Activated CD4-positive, alpha-beta T cell treated with anti-CD3 and anti-CD28 coated beads, Interleukin-2, amount 10 ng/mL, durations not matched to agents 7 days and 5 days (primary cell): Measurements from ENCODE around the gene MAP3K7. TPM values are rescaled to one million over a fixed set of nuclear protein-coding genes. Genes with fewer than 3 reads are reported as not detected.

Experiments
- CTCF ChIA-PET: fragments of 350-600 bp; sonication (Branson Sonifier 250); formaldehyde crosslinking; loops from one replicate; lab custom pipeline; 2021; ENCODE audit warnings: antibody characterized with exemption; lab: Charles Lee
- POLR2A ChIA-PET: fragments of 350-600 bp; sonication (Branson Sonifier 250); formaldehyde crosslinking; loops from one replicate; lab custom pipeline; 2021; ENCODE audit warnings: antibody characterized with exemption; lab: Charles Lee
- DNase-seq: peaks from one replicate; pipeline ENCODE4 v3.0.0-alpha.2; 2020
- H3K27ac Mint-ChIP-seq: one replicate; pipeline ENCODE4 v1.8.0; 2021; ENCODE audit warnings: mild to moderate bottlenecking, moderate library complexity, mixed read lengths
- H3K27me3 Mint-ChIP-seq: one replicate; pipeline ENCODE4 v1.8.0; 2021; ENCODE audit warnings: mixed read lengths
- H3K36me3 Mint-ChIP-seq: one replicate; pipeline ENCODE4 v1.8.0; 2021; ENCODE audit warnings: low read depth, mixed read lengths
- H3K4me1 Mint-ChIP-seq: one replicate; pipeline ENCODE4 v1.8.0; 2021; ENCODE audit warnings: mixed read lengths
- H3K4me3 Mint-ChIP-seq: one replicate; pipeline ENCODE4 v1.8.0; 2021; ENCODE audit warnings: mild to moderate bottlenecking, moderate library complexity, mixed read lengths
- H3K9me3 Mint-ChIP-seq: one replicate; pipeline ENCODE4 v1.8.0; 2021; ENCODE audit warnings: mixed read lengths
- total RNA-seq, 2 experiments: library from RNA; stranded (reverse); gene quantifications; one replicate each; pipeline ENCODE4 v1.2.3, GENCODE V29; 2021

Gene MAP3K7
- total RNA-seq, 2 experiments from 2014 or later, result 29.1 to 35.2 TPM

GRCh38 chr6:90598192-90598951 is 11.5 kb upstream of the MAP3K7 start:
- H3K4me1 Mint-ChIP-seq, result no peaks in the 10 kb centered on the region
- H3K9me3 Mint-ChIP-seq, result no peaks in the 10 kb centered on the region
- H3K27ac Mint-ChIP-seq, result no peak overlapping the region
- DNase-seq, result no peak
- H3K4me3 Mint-ChIP-seq, result no peak overlapping the region
- ChIA-PET POLR2A (no interaction called here), CTCF (no interaction called here)
- peaks cover 68% of the 10 kb centered on the region for H3K27me3 Mint-ChIP-seq
- no peaks in the 10 kb centered on the region for H3K36me3 Mint-ChIP-seq

- POLR2A ChIA-PET, result no interaction called here
Measured at GRCh38 chr6:90596967-90597539, 10.2 kb upstream of the MAP3K7 start.

GRCh38 chr6:90595854-90596253 is 9.0 kb upstream of the MAP3K7 start:
- Mint-ChIP-seq H3K9me3 (no peaks in the 10 kb centered on the region), H3K4me3 (no peak overlapping the region), H3K27me3 (peaks cover 61% of the 10 kb centered on the region), H3K27ac (no peak overlapping the region), H3K36me3 (no peaks in the 10 kb centered on the region), H3K4me1 (no peaks in the 10 kb centered on the region)
- CTCF ChIA-PET, result interaction anchor here (2.3 kb wide), 1 partner anchor 8 kb away, joined by 7 read pairs; no protein-coding TSS in a partner anchor
- POLR2A ChIA-PET, result no interaction called here
- no peak for DNase-seq

More at GRCh38 chr6:90596967-90597539, 10.2 kb upstream of the MAP3K7 start:
- no peak for DNase-seq
- Mint-ChIP-seq H3K27ac (no peak overlapping the region), H3K9me3 (no peaks in the 10 kb centered on the region), H3K4me1 (no peaks in the 10 kb centered on the region), H3K36me3 (no peaks in the 10 kb centered on the region), H3K27me3 (peaks cover 64% of the 10 kb centered on the region), H3K4me3 (no peak overlapping the region)
- CTCF ChIA-PET, result no interaction called here

GRCh38 chr6:90586546-90586835 is 381 bp downstream of the MAP3K7 start:
- DNase-seq, result no peak
- H3K4me1 Mint-ChIP-seq, result peaks cover 43% of the 10 kb centered on the region
- H3K36me3 Mint-ChIP-seq, result no peaks in the 10 kb centered on the region
- peak overlapping the region; percentile 98 for H3K27ac Mint-ChIP-seq
- ChIA-PET CTCF (no interaction called here), POLR2A (no interaction called here)
- peak overlapping the region; percentile 88 for H3K4me3 Mint-ChIP-seq
- H3K27me3 Mint-ChIP-seq, result peaks cover 23% of the 10 kb centered on the region
- no peaks in the 10 kb centered on the region for H3K9me3 Mint-ChIP-seq

- Mint-ChIP-seq H3K4me3 (peak overlapping the region; percentile 88), H3K27ac (no peak overlapping the region), H3K36me3 (no peaks in the 10 kb centered on the region), H3K4me1 (peaks cover 43% of the 10 kb centered on the region), H3K9me3 (no peaks in the 10 kb centered on the region), H3K27me3 (peaks cover 18% of the 10 kb centered on the region)
- no peak for DNase-seq
- CTCF ChIA-PET, result no interaction called here
- POLR2A ChIA-PET, result no interaction called here
Measured at GRCh38 chr6:90584636-90585255, 2.1 kb downstream of the MAP3K7 start.

- POLR2A ChIA-PET, result no interaction called here
- Mint-ChIP-seq H3K4me3 (peak overlapping the region; percentile 12), H3K27me3 (peaks cover 12% of the 10 kb centered on the region), H3K4me1 (peaks cover 43% of the 10 kb centered on the region), H3K27ac (peak overlapping the region; percentile 27), H3K9me3 (no peaks in the 10 kb centered on the region), H3K36me3 (no peaks in the 10 kb centered on the region)
- no peak for DNase-seq
- CTCF ChIA-PET, result interaction anchor here (1.0 kb wide), 1 partner anchor 10 kb away, joined by 3 read pairs; no protein-coding TSS in a partner anchor
Measured at GRCh38 chr6:90583836-90584481, 2.9 kb downstream of the MAP3K7 start.

GRCh38 chr6:90583179-90583835 is 3.6 kb downstream of the MAP3K7 start:
- Mint-ChIP-seq H3K4me1 (peaks cover 43% of the 10 kb centered on the region), H3K9me3 (no peaks in the 10 kb centered on the region), H3K36me3 (no peaks in the 10 kb centered on the region), H3K4me3 (no peak overlapping the region), H3K27me3 (peaks cover 5% of the 10 kb centered on the region), H3K27ac (no peak overlapping the region)
- DNase-seq, result no peak
- ChIA-PET CTCF (interaction anchor here (0.6 to 1.0 kb wide), 2 partner anchors 9 to 121 kb away, joined by 3 read pairs; no protein-coding TSS in a partner anchor), POLR2A (no interaction called here)

- POLR2A ChIA-PET, result no interaction called here
- no peaks in the 10 kb centered on the region for H3K9me3 Mint-ChIP-seq
- DNase-seq, result no peak
- no peak overlapping the region for H3K27ac Mint-ChIP-seq
- no peaks in the 10 kb centered on the region for H3K36me3 Mint-ChIP-seq
- H3K4me3 Mint-ChIP-seq, result no peak overlapping the region
- CTCF ChIA-PET, result interaction anchor here (1.3 kb wide), 1 partner anchor 12 kb away, joined by 3 read pairs; no protein-coding TSS in a partner anchor
- H3K4me1 Mint-ChIP-seq, result peaks cover 31% of the 10 kb centered on the region
- no peaks in the 10 kb centered on the region for H3K27me3 Mint-ChIP-seq
Measured at GRCh38 chr6:90581146-90581545, 5.7 kb downstream of the MAP3K7 start.

GRCh38 chr6:90578894-90579549 is 7.8 kb downstream of the MAP3K7 start:
- H3K36me3 Mint-ChIP-seq, result no peaks in the 10 kb centered on the region
- peaks cover 18% of the 10 kb centered on the region for H3K4me1 Mint-ChIP-seq
- H3K9me3 Mint-ChIP-seq, result no peaks in the 10 kb centered on the region
- H3K27ac Mint-ChIP-seq, result no peak overlapping the region
- POLR2A ChIA-PET, result interaction anchor here (0.5 kb wide), 1 partner anchor 1615 kb away, joined by 3 read pairs; the partner anchor contains the start of gene RNGTT
- CTCF ChIA-PET, result no interaction called here
- no peak for DNase-seq
- H3K27me3 Mint-ChIP-seq, result no peaks in the 10 kb centered on the region
- no peak overlapping the region for H3K4me3 Mint-ChIP-seq

GRCh38 chr6:90575267-90575666 is 11.6 kb downstream of the MAP3K7 start:
- peaks cover 5% of the 10 kb centered on the region for H3K4me1 Mint-ChIP-seq
- DNase-seq, result no peak
- no peaks in the 10 kb centered on the region for H3K27me3 Mint-ChIP-seq
- ChIA-PET CTCF (interaction anchor here (1.8 kb wide), 1 partner anchor 9 kb away, joined by 3 read pairs; no protein-coding TSS in a partner anchor), POLR2A (no interaction called here)
- no peaks in the 10 kb centered on the region for H3K9me3 Mint-ChIP-seq
- H3K4me3 Mint-ChIP-seq, result no peak overlapping the region
- H3K36me3 Mint-ChIP-seq, result peaks cover 3% of the 10 kb centered on the region
- H3K27ac Mint-ChIP-seq, result no peak overlapping the region

- Mint-ChIP-seq H3K36me3 (peaks cover 6% of the 10 kb centered on the region), H3K4me3 (no peak overlapping the region), H3K9me3 (no peaks in the 10 kb centered on the region), H3K27ac (no peak overlapping the region), H3K4me1 (peaks cover 5% of the 10 kb centered on the region), H3K27me3 (no peaks in the 10 kb centered on the region)
- POLR2A ChIA-PET, result no interaction called here
- CTCF ChIA-PET, result interaction anchor here (1.8 kb wide), 1 partner anchor 9 kb away, joined by 3 read pairs; no protein-coding TSS in a partner anchor
- no peak for DNase-seq
Measured at GRCh38 chr6:90574610-90575009, 12.3 kb downstream of the MAP3K7 start.

- ChIA-PET CTCF (interaction anchor here (1.4 to 1.8 kb wide), 2 partner anchors 10 to 19 kb away, joined by 3 read pairs; no protein-coding TSS in a partner anchor), POLR2A (no interaction called here)
- Mint-ChIP-seq H3K36me3 (peaks cover 16% of the 10 kb centered on the region), H3K4me3 (no peak overlapping the region), H3K4me1 (peaks cover 5% of the 10 kb centered on the region), H3K9me3 (no peaks in the 10 kb centered on the region), H3K27ac (no peak overlapping the region), H3K27me3 (no peaks in the 10 kb centered on the region)
- no peak for DNase-seq
Measured at GRCh38 chr6:90573624-90574023, 13.2 kb downstream of the MAP3K7 start.
